ENCODE data around the gene SNX7.

SNX7 gene

GRCh38 chr1:98697781-98698180 is 36.3 kb downstream of the SNX7 start:
- no peak for DNase-seq (ENCODE audit: low spot score)

DNA sequence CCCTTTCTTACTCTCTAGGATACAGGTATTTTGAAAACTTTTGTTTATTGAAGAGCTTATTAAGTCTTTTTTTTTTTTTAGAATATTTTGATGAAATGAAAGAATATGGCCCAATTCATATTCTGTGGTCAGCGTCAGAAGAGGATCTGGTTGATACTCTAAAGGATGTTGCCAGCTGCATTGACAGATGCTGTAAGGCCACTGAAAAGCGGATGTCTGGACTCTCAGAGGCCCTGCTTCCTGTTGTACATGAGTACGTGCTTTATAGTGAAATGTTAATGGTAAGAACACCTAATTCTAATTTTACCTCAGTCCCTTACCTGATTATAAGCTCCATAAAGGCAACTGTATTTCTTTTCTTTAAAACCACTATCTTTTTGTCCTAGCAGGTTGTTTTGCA is 37.1 kb downstream of the SNX7 start:
- no peak for DNase-seq (ENCODE audit: low spot score)

- DNase-seq (ENCODE audit: low spot score): no peak
Observed at GRCh38 chr1:98700228-98700627, 38.7 kb downstream of the SNX7 start.

- no peak for DNase-seq (ENCODE audit: low spot score)
Observed at GRCh38 chr1:98702976-98703375, 41.5 kb downstream of the SNX7 start.

- DNase-seq (ENCODE audit: low spot score): no peak
Observed at GRCh38 chr1:98704474-98704873, 43.0 kb downstream of the SNX7 start.

DNA sequence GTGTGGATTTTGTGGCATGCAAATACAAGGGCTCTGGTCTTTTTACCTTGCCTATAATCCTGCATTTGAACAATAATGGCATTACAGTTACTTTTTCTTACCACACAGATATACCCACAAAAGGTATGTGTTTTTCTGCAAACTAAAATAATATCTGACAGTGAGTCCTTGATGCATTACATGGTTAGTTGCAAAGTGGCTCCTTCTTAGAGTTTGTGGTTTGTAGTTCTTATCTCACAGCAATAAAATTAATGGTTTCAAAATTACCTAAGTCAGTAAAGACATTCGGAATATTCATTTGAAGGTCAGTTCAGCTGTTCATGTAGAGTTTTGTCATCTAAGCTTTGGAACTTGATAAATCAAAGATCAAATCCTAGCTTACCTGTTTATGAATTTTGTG is 43.5 kb downstream of the SNX7 start:
- no peak for DNase-seq (ENCODE audit: low spot score)

- no peak for DNase-seq (ENCODE audit: low spot score)
Observed at GRCh38 chr1:98705591-98705990, 44.1 kb downstream of the SNX7 start.

DNA sequence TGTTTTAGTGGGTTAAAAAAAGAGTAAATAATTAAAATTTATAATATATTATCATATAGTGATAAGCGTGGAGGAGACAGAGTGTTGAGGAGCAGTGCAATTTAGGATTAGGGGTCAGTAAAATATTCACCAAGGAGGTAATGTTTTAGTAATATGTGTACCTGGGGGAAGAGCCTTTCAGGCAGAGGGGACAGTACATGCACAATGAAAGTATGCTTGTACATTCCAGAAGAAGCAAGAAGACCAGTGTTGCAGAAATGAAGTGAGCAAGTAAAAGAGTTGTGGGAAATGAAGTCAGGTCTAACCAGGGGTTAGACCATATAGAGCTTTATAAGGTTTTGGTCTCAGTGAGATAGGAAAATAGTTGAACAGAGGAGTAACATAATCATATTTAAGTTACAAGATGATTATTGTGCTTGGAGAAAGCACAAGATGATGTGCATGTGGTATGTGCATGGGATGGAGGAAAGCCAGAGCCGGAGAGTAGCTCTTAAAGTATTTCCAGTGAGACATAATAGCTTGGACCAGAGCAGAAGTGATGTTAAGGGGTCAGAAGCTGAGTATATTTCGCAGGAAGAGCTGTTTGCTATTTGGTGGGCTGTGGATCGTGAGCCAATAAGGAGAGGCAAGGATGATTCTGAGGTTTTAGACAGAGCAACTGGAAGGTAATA is 44.8 kb downstream of the SNX7 start:
- DNase-seq (ENCODE audit: low spot score): no peak

DNA sequence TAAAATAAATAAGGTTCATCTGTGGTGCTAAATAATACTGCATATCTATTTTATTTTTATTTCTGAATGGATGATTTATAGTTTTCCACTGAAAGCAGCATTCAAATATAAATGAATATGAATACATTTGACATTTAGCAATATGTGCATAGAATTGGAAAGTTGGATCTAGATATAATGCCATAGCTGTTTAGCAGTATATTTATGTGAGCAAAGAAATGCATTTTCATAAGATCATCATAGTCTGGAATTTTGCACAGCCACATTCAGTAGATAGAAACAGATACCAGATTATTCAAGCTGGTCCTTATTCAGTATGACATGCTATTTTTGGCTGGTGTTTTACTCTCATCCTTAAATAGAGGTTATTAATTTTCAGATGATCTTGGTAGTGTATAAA is 46.0 kb downstream of the SNX7 start:
- no peak for DNase-seq (ENCODE audit: low spot score)

DNA sequence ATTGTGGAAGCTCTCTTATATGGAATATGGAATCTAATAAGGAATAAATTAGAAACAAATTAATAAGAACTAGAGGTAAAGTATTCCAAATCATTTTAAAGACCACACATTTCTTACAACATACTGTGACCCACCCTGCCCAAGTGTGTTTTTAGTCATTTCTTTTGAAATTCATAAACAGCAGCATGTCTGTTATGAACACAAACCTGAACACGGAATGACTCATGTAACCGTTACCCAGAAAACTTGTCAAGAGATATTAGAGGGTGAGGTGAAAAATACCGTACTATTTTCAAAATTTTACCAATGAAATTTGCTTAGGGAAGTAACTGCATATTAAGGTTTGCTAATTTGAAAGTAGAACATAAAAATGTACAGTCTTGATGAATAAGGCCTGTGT is 48.4 kb downstream of the SNX7 start:
- no peak for DNase-seq (ENCODE audit: low spot score)

DNA sequence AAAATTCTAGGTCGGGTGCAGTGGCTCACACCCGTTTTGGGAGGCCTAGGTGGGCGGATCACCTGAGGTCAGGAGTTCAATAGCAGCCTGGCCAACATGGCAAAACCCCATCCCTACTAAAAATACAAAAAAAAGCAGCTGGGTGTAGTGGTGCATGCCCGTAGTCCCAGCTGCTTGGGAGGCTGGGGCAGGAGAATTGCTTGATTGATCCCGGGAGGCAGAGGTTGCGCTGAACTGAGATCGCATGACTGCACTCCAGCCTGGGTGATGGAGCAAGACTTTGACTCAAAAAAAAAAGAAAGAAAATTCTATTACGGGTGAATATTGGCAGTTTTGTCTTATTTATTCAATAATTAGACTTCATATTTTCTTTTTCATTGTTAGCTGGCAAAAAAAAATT is 62.1 kb downstream of the SNX7 start:
- DNase-seq (ENCODE audit: low spot score): no peak

DNA sequence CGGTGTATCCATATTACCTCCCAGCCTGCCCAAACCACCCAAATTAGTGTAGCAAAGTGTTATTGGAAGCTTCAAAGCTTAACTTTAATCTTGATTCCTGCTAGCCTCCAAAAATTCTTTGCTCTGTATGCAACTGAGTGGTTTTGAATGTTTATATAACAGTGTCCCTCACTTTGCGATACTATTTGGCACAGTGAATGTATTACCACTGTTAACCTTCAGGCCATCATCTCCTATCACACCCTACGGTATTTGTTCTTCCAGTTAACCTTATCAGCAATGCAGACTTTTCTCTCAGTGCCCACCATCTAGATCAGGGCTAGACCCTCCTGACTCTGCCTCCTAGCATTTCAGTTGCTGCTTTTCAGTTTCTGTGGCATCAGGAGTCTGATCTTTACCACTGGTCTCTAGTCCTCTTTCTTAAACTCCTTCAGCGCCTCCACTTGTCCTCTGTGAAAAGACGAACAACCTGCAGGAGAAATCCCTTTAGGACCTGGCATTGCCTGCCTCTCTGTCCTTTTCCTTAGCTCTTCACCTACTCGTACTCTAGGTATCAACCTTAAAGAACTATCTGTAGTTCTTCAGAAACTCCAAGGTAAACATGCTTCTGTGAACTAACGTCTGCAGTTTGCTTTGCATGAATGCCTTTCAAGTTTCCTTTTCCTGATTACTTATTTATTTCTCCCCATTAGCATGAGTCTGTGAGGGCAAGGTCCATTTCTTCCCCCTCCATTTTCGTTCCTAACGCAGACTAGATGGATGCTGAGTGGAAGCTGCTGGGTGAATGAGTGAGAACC is 71.7 kb downstream of the SNX7 start:
- no peak for DNase-seq (ENCODE audit: low spot score)

DNA sequence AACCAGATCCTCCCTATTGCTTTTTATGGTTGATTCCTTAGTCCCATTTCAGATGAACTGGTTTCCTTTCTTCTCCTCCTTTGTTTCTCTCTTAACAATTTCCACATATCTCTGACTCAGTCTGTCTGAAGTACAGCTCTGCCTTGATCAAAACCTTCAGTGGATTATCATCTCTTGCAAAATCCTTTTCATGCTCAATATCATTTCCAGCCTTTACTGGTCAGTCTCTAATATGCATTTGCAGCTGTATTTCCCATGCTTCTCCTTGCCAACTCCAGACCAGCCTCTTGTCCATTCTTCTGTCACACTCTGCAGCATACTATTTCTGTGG is 72.2 kb downstream of the SNX7 start:
- DNase-seq (ENCODE audit: low spot score): no peak

DNA sequence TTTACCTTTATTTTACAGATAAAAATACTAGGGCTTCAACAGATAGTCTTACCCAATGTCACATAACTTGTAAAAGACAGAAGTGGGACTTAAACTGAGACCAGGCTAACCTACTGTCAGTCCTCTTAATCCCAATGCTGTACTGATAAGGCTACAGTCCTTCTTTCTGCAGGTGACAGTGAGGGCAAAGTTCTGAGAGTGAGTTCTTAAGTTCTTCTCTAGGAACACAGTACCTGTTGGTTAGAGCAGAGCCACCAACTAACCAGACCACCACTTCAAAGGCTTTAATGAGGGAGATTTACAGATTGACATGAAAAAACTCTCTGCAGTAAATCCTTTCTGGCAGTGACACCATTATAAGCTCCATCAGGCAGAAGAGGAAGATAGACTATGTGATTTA is 74.2 kb downstream of the SNX7 start:
- DNase-seq (ENCODE audit: low spot score): no peak

DNA sequence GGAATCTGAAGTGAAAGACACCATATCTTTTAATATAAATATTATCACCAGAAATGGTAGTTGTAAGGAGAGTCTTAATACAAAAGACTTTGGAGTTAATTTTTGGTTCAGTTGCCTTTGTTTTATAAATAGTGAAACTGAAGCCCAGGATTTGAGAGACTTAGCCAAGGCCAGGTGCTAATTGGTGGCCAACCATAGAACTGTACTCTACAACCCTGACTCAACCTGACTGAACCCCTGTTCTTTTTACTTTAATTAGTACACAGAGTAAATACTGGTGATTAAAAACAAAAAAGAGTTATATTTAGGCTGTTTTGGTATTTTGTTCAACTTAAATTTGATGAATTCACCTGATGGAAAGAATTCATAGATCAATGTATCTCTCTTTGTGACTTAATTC is 76.3 kb downstream of the SNX7 start:
- no peak for DNase-seq (ENCODE audit: low spot score)

DNA sequence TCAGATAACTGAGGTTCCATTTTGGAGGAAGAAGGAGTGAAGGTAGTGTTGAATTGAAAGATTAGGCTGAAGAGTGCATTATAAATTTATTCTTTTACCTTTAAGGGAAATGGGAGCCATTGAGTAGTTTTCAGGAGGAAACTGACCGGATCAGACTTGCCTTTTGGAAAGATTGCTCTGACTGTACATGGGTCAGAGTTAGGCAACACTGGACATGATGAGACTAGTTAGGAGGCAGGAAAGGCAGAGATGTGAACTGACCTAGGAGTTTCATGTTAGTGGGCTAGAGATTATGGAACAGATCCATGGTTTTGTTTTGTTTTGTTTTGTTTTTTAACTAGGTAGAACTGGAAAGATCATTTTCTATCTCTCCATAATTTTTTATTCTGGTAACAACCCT is 78.2 kb downstream of the SNX7 start:
- DNase-seq (ENCODE audit: low spot score): no peak

GRCh38 chr1:98741164-98741563 is 79.6 kb downstream of the SNX7 start:
- no peak for DNase-seq (ENCODE audit: low spot score)

DNA sequence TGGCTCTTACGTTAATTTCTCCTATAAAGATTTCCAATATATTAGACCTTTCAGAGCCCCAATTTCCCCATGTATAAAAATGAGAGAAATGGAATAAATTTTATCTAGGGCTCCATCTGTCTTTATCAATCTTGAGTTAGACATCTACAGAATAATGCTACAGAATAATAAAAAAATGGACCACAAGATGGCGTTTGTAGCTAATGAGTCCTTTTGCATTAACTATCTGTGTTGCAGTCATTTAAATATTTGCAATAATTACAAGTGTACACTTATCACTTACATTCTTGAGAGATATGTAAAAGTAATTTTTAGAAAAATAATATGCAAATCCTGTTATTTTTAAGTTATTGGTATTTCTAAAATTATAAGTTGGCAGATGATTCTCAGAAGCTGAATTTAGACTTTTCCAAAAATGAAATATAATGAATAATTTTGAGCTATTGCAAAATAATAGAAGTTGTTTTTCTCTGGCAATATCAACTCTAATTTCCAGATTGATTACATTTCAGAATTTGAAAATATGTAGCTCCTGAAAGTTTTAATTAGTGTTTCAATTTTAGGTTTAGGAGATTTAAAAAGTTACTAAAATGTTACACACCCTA is 87.7 kb downstream of the SNX7 start:
- no peak for DNase-seq (ENCODE audit: low spot score)

DNA sequence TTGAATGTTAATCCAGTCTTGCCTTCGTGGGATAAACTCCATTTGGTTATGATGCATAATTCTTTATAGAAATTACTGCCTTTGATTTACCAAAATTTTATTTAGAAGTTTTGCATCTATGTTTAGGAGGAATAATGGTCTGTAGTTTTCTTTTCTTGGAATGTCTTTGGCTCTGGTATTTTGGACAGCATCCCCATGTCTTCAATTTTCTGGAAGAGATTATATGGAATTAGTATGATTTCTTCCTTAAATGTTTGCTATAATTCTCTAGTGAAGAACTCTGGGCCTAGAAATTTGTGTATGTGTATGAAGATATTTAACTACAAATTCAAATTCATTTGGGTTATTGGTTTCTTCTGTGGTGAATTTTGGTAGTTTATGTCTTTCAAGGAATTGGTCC is 92.7 kb downstream of the SNX7 start:
- DNase-seq (ENCODE audit: low spot score): no peak

DNA sequence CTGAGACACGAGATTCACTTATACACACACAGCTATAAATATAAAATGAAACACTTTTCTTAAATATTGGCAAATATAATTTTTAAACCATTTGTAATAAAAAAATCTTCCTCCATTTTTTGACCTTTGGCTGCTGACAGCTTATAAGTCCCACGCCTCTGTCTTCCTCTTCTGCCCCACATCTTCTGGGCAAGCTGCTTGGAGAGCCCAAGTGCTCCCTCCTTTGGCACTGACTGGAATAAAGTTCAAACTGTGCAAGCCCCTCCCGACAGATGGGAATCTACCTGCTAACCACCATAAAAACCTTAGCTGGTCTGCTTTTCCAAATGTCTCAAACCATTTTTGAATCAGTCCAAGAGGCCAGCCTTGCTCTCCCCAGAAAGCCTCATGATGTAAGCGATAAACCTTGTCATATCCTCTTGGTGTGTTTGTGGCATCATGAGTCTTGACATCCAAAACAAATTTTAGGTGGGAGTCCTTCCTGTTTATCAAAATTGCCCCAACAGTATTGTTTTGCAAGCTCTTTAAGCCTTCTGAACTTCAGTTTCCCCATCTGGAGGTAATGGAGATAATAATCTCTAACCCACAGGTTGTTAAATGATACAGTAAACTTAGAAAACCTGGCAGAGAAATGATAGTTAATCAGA is 99.8 kb downstream of the SNX7 start:
- no peak for DNase-seq (ENCODE audit: low spot score)

DNA sequence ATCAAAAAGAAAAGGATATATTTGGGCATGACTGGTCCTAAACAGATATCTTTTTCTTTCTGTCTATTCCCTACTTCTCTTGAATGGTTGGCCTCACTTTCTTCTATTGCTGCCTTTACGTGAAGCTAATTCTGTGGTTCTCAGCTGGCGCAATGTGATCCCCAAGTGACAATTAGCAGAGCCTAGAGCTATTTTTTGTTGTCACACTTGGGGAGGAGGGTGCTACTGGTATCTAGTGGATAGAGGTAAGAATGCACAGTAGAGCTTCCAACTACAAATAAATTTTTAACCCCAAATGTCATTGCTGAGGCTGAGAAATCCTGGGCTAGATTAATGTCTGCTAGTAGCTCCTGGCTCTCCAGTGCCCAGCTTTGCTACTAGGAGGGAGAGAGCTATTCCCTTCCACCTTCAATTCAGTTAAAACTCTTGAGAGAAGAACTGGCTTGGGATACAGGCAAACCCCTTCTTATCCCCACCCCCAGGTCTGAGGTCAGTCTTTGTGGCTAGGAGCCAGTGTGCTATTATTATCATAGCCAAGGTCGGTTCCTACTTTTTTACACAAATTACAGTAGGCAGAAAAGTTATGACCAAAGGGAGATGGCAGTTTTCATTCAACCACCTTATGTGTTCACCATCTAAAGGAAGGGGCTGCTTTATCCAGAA is 102.1 kb downstream of the SNX7 start:
- no peak for DNase-seq (ENCODE audit: low spot score)

DNA sequence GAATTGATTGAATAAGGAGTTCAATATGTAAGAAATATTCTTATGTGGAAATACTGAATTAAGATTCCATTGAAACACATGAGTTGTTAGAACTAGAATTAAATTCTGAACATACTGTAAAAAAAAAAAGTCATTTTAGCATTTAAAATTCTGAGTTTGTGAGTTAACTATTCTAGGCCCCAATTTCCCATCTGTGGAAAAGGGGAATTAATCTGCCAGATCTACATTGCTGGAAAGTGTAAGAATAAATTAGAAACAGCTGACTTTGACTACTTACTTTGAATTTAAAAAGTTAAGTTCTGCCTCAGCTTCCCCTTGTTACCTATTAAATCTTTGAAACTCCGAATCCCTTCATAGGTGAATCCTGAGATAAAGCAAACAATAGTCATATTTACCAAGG is 103.0 kb downstream of the SNX7 start:
- DNase-seq (ENCODE audit: low spot score): no peak

GRCh38 chr1:98766255-98766654 is 104.7 kb downstream of the SNX7 start:
- no peak for DNase-seq (ENCODE audit: low spot score)

Data from HuH-7 (cell line).